Brain microvascular endothelial cell (primary cell): Measurements from ENCODE around the gene SLC9A2.

Experiments used
- DNase-seq: peaks from one replicate; pipeline ENCODE4 v3.0.0-alpha.2; 2020
- H3K27ac ChIP-seq: fragments of 250-450 bp; sonication (Bioruptor Pico); 2 replicates; pipeline ENCODE4 v1.5.1; 2020; ENCODE audit warnings: mild to moderate bottlenecking, moderate library complexity
- H3K27me3 ChIP-seq: fragments of 250-450 bp; sonication (Bioruptor Pico); replicated peaks from 2 replicates; pipeline ENCODE4 v1.5.1; 2020; ENCODE audit warnings: mild to moderate bottlenecking
- H3K36me3 ChIP-seq: fragments of 250-450 bp; sonication (Bioruptor Pico); replicated peaks from 2 replicates; pipeline ENCODE4 v1.5.1; 2020; ENCODE audit warnings: mild to moderate bottlenecking
- H3K4me3 ChIP-seq: 2 replicates; pipeline ENCODE4 v1.5.1; 2011; ENCODE audit warnings: low read depth, mild to moderate bottlenecking, control low read depth, low read length, moderate library complexity
- in situ Hi-C: cut with HindIII; loops from 2 replicates; pipeline ENCODE4 v1.10.0; 2017; ENCODE audit warnings: low sequenced_read_pairs, low pct_ligation_motif_present
- TF ChIP-seq, protein P1 (sequence below): IDR thresholded peaks from 2 replicates; pipeline ENCODE4 v1.5.1; 2011; ENCODE audit warnings: low read depth, mild to moderate bottlenecking, moderate library complexity, low read length, control low read depth, inconsistent platforms; ENCODE audit errors: missing control alignments

The SLC9A2 gene

DNA sequence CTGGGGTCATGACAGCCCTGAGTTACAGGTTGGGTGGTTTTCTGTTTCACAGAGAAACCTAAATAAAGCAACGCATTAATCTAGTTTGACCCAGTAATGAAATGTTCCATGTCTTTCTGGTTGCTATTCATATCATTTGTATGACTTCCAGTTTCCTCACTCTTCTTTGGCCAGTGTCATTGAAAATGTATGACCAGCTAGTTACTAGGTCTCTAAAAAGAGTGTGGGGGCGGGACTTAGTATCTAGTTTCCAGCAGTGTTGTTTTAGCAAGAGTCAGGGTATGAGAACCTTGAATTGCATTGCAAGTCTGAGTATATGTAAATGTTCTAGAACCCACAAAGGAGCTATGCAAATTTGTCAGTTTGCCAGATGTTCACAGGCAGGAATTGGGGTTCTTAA, 47.7 kb downstream of the SLC9A2 start:
- Histone ChIP-seq H3K4me3 (no peak overlapping the region), H3K27me3 (no peaks in the 10 kb centered on the region), H3K36me3 (no peaks in the 10 kb centered on the region), H3K27ac (no peak overlapping the region)
- peak; percentile 4 for DNase-seq
- TF ChIP-seq, protein P1, sequence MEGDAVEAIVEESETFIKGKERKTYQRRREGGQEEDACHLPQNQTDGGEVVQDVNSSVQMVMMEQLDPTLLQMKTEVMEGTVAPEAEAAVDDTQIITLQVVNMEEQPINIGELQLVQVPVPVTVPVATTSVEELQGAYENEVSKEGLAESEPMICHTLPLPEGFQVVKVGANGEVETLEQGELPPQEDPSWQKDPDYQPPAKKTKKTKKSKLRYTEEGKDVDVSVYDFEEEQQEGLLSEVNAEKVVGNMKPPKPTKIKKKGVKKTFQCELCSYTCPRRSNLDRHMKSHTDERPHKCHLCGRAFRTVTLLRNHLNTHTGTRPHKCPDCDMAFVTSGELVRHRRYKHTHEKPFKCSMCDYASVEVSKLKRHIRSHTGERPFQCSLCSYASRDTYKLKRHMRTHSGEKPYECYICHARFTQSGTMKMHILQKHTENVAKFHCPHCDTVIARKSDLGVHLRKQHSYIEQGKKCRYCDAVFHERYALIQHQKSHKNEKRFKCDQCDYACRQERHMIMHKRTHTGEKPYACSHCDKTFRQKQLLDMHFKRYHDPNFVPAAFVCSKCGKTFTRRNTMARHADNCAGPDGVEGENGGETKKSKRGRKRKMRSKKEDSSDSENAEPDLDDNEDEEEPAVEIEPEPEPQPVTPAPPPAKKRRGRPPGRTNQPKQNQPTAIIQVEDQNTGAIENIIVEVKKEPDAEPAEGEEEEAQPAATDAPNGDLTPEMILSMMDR: no peak
- in situ Hi-C loops: no loop called here

DNA sequence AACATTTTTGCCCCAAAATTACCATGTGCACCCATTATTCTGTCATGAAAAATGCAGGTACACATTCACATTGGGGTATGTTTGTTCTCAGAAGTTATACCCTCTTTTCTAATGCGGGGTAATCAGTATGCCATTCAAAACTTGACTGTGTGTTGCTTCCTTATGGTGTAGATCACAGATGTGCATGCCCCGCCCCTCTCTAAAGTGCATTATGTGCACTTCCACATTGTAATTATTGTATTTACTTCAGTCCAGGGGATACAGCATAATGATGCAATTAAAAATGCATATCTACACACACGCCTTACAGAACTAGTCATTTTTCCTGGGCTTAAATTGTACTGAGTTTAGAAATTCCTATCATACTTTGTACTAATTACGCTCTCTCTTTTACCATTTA, 48.8 kb downstream of the SLC9A2 start:
- H3K27ac ChIP-seq: no peak overlapping the region
- in situ Hi-C loops: no loop called here
- TF ChIP-seq, protein P1: no peak
- DNase-seq: no peak
- no peaks in the 10 kb centered on the region for H3K27me3 ChIP-seq
- H3K4me3 ChIP-seq: no peak overlapping the region
- no peaks in the 10 kb centered on the region for H3K36me3 ChIP-seq

DNA sequence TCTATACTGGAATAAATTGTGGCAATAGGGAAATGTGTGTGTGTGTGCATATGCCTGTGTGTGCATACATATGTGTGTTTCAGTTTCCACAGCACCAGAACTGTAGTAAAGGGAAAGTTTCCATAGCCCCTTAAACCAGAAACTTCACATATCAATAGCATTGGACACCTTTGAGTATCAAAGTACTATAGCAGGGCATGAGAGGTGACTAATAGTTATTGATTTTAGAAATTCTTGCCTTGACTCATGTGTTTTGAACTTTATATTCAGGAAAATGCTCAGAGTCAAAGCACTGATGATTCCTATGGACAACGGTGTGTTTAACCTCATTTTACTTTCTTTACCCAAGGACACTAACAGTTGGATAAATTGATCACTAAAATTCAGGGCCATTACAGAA, 50.0 kb downstream of the SLC9A2 start:
- no peaks in the 10 kb centered on the region for H3K36me3 ChIP-seq
- in situ Hi-C loops: no loop called here
- H3K27ac ChIP-seq: no peak overlapping the region
- TF ChIP-seq, protein P1: no peak
- H3K4me3 ChIP-seq: no peak overlapping the region
- H3K27me3 ChIP-seq: no peaks in the 10 kb centered on the region
- no peak for DNase-seq

DNA sequence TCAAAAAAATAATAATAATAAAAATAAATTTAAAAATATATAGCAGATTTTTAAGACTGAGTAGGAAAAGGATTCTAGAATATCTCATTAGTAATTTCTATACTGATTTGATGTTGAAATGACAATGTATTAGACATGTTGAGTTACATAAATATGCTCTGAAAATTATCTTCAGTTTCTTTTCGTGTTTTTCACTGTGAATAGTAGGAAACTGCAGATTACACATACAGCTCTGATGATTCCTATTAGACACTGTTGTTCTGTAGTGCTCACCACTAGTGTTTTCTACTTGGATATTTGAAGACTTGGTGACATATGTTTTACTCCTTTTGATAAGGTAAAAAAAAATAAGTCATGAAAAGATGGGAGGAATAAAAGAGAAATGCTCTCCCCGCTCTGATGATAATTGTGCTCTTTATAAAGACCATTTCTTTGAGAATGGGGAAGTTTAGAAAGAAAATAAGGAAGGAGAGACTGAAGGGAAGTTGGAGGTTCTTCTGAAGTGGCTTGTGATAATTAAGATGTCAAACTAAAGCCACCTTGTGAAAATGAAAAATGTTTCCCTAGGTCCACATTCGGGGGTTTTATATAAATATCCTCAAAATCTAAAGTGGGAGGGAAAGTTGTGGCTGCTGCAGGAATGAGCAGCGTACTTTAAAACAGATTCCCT, 52.9 kb downstream of the SLC9A2 start:
- no peak overlapping the region for H3K27ac ChIP-seq
- TF ChIP-seq, protein P1: no peak
- no peaks in the 10 kb centered on the region for H3K27me3 ChIP-seq
- no peak overlapping the region for H3K4me3 ChIP-seq
- no peak for DNase-seq
- no peaks in the 10 kb centered on the region for H3K36me3 ChIP-seq
- in situ Hi-C loops: no loop called here

DNA sequence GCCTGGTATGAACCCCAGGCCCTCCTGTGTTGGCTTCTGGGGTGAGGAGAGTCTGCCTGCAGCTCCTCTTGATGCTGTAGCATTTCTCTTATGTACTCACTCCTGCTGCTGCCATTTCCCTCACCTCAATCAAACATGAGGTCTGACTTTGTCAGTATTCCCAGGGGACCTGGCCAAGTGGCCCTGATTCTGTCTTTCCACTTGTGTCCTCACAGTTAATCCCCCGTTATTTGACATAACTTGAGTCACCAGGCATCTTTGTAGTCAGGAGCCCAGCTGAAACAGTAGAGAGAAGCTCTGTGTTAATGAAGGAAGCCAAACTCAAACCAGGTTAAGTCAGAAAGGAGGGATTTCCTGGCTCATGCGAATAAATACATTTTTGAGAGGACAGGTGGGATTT, 55.0 kb downstream of the SLC9A2 start:
- in situ Hi-C loops: no loop called here
- Histone ChIP-seq H3K36me3 (no peaks in the 10 kb centered on the region), H3K4me3 (no peak overlapping the region), H3K27me3 (no peaks in the 10 kb centered on the region), H3K27ac (no peak overlapping the region)
- no peak for DNase-seq
- TF ChIP-seq, protein P1: no peak

DNA sequence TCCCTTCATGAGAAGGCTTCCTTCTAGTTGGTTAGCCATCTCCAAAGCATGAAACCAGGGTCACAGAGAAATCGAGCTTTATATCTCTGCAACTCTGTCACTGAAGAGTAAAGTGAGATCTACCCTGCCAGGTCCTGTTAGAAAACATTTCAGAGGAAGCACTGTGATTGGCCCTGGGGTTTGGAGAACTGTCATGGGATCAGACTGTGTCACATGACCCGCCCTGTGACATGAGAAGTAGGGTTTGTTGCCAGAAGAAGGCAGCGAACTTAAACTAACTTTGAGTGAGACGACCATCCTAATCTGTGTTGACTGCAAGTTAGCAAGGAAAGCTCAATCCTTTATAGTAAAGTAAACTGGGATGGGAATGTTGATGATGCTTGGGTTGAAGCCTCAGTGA, 55.5 kb downstream of the SLC9A2 start:
- DNase-seq: no peak
- TF ChIP-seq, protein P1: no peak
- Histone ChIP-seq H3K4me3 (no peak overlapping the region), H3K27ac (no peak overlapping the region), H3K27me3 (no peaks in the 10 kb centered on the region), H3K36me3 (no peaks in the 10 kb centered on the region)
- in situ Hi-C loops: no loop called here
